NCI-H2196 treated with DMSO at 0.1 percent for 48 hours (cell line): Measurements from ENCODE around the gene CD22.

Experiments used
- DNase-seq: peaks from one replicate; lab custom pipeline; 2025; ENCODE audit not compliant: unreplicated experiment; lab: John Stamatoyannopoulos, UW

CD22 gene

DNA sequence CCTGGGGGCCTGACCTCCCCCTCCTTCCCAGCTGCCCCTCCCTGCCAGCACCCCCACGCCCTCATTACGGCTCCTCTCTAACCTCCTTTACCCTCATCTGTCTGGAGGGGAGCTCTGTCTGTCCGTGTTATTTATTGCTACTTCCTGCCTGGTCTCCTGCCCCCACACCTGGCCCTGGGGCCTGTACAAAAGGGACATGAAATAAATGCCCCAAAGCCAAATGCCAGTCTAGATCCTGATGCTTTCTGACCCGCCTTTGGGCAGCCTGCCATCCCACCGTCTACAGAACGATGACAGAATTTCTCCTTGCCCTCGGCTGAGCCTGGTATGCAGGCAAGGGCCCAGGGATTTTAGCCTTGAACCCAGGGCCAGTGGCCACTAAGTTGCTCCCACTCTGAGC, 15.4 kb upstream of the CD22 start:
- DNase-seq = no peak

GRCh38 chr19:35314031-35314430, 15.0 kb upstream of the CD22 start:
- DNase-seq = no peak

GRCh38 chr19:35314858-35315470, 14.0 kb upstream of the CD22 start:
- no peak for DNase-seq

DNA sequence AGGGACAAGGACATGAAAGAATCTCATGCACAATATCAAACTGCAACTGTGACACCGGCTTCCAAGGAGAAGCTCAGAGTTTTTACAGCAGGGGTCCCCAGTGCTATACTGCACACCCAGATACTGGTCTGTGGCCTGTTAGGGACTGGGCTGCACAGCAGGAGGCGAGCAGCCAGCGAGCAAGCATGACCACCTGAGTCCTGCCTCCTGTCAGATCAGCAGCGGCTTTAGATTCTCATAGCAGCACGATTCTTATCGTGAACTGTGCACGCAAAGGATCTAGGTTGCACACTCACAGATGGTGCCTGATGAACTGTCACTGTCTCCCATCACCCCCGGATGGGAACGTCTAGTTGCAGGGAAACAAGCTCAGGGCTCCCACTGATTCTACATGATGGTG, 13.1 kb upstream of the CD22 start:
- DNase-seq = no peak

GRCh38 chr19:35316560-35316959, 12.4 kb upstream of the CD22 start:
- DNase-seq = no peak

DNA sequence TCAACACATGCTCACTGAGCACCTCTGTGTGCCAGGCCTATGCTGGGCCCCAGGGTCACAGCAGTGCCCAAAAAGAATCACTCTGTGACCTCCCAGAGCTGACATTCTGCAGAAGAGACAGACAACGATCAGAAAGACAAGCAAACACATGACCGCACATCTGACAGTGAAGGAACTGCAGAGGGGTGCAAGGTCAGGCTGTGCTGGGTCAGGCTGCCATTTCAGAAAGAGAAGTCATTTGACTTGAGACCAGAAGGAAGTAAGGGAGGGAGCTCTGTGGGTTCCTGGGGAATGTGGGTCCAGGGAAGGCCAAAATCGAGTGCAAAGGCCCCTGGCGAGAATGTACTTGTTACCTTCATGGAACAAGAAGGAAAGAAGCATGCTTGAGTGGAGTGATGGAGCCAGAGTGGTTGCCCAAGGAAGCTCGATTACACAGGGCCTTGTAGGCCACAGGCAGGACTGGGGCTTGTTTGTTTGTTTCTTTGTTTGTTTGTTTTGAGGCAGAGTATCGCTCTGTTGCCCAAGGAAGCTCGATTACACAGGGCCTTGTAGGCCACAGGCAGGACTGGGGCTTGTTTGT, 11.4 kb upstream of the CD22 start:
- DNase-seq = no peak

- DNase-seq = no peak
Observed at GRCh38 chr19:35318679-35319448, 10.1 kb upstream of the CD22 start.

DNA sequence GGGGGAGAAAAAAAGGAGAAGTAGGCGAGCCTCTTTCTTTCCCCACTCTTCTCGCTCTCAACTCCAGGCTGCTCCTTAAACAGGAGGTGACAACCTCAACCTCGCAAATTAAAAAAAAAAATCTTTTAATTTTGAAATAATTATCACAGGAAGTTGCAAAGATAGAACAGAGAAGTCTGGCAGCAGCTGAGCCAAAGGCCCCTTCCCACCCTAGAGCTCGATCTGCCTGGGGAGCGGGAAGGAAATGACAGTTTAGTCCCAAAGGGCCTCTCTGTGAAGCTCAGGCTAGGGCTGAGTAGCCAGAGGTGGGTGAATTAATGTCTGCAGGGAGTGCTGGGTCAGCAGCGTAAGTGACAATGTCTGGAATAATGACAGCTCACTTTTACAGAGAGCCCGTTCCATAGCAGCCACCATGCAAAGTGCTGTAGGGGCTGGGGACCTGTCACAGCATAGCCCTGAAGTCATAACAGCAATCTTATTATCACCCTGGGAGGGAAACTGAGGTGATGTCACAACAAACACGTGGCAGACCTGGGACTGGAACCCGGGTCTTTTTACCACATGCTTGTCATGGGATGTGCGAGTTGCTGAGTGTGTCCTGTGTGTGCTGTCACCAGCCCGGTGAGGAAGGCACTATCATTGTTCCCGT, 8.8 kb upstream of the CD22 start:
- no peak for DNase-seq

DNA sequence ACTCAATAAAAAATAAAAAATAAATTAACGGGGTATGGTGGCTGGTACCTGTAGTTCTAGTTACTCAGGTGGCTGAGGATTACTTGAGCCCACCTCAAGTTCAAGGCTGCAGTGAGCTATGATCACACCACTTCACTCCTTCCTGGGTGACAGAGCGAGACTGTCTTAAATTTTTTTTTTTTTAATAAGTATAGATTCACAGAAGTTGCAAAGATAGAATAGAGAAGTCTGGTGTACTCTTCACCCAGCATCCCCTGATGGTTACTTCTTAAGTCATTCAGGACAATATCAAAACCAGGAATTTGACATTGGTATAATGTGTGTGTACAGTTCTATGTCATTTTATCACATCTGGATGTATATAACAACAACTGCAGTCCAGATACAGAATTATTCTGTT, 7.7 kb upstream of the CD22 start:
- DNase-seq = no peak

DNA sequence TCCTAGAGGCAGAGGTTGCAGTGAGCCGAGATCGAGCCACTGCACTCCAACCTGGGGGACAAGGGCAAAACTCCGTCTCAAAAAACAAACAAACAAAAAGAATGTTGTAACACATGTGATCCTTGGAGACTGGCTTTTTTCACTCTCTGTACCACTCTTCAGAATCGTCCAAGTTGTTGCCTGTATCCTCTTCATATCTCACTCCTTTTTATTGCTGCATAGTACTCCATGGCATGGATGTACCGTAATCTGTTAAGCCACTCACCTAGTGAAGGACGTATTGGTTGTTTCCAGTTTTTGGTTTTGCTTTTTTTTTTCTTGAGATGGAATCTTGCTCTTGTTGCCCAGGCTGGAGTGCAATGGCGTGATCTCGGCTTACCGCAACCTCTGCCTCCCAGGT, 7.0 kb upstream of the CD22 start:
- DNase-seq = no peak

- DNase-seq = no peak
Observed at GRCh38 chr19:35327642-35328041, 1.3 kb upstream of the CD22 start.

DNA sequence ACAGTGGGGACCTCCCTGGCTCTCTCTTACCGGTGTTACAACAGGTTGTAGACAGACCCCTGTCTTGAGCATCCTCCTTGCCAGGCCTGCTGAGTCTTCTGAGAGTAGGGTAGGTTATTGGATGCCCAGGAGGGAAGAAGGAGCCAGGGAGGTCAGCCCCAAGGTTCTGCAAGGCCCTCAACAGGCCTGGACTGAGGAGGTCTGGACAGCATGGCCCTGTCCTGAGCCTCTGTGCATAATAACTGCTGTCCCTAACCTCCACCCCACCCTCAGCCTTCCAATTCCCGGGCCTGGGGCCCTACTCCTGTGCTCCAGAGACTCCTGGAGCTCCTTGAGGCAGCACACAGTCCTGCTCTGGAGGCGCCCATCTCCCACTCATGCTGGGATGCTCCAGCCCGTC, 336 bp downstream of the CD22 start:
- DNase-seq = no peak

DNA sequence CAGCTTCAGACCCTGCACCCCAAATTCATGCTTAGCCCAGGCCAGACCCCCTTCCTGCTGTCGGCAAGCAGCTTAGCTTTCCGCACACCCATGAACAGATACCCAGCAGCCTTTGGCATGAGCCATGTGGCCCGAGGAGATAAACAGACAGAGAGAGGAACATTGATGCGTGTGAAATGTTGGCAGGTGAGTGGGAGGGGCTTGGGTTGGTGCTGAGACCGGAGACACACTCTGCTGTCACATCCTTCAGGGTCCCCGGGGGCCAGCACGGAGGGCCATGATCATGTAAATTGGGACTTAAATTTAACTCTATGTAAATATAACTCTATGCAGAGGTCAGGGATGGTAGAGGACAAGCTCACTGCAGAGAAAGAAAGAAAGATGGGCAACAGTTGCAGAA, 1.5 kb downstream of the CD22 start:
- no peak for DNase-seq

DNA sequence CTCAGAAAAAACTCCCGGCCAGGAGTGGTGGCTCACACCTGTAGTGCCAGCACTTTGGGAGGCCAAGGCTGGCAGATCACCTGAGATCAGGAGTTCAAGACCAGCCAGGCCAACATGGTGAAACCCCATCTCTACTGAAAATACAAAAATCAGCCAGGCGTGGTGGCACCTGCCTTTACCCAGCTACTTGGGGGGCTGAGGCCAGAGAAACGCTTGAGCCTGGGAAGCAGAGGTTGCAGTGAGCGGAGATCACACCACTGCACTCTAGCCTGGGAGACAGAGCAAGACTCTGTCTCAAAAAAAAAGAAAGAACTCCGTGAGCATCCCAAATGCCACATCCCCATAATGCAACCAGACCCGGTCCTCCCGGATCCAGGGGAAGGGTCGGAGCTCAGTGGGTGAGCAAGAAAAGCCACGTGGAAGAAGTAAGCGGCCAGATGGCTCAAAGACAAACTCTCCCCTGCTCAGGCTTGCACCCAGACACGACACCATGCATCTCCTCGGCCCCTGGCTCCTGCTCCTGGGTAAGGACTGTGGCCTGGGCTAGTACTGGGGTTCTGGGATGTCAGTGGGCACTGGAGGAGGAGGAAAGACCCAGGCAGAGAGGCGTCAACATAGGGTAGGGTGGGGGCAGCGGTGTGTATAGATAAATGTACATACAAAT, 2.7 kb downstream of the CD22 start:
- no peak for DNase-seq

- DNase-seq = no peak
Observed at GRCh38 chr19:35332817-35333216, 3.8 kb downstream of the CD22 start.

- DNase-seq = no peak
Observed at GRCh38 chr19:35334144-35334753, 5.3 kb downstream of the CD22 start.

DNA sequence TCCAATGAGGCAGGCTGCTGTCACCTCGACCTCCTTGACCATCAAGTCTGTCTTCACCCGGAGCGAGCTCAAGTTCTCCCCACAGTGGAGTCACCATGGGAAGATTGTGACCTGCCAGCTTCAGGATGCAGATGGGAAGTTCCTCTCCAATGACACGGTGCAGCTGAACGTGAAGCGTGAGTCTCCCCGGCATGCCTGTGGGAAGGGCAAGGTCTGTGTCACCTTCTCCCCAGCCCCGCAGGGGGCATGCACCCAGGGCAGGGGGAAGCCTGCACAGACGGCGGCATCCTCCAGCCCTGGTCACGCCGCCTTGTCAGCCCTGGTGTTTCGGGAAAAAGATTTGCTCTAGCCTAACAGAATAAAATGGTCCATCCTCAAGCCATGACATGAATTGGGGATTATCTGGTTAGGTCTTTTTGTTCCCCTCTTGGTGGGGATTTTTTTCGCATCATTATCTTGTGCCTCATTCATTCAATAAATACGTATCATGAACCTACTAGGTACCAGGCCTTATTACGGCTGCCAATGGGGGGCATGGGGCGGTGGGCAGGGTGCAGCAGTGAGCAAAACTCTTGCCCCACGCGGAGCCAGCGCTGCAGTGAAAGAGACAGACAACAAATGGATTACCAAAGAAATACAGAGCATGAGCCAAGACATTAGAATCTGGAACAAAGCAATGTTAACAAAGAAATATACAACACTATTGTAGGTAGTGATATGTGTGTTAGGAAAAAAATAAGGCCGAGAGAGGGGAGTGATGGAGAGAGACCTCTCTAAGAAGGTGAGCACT, 7.4 kb downstream of the CD22 start:
- DNase-seq = no peak

DNA sequence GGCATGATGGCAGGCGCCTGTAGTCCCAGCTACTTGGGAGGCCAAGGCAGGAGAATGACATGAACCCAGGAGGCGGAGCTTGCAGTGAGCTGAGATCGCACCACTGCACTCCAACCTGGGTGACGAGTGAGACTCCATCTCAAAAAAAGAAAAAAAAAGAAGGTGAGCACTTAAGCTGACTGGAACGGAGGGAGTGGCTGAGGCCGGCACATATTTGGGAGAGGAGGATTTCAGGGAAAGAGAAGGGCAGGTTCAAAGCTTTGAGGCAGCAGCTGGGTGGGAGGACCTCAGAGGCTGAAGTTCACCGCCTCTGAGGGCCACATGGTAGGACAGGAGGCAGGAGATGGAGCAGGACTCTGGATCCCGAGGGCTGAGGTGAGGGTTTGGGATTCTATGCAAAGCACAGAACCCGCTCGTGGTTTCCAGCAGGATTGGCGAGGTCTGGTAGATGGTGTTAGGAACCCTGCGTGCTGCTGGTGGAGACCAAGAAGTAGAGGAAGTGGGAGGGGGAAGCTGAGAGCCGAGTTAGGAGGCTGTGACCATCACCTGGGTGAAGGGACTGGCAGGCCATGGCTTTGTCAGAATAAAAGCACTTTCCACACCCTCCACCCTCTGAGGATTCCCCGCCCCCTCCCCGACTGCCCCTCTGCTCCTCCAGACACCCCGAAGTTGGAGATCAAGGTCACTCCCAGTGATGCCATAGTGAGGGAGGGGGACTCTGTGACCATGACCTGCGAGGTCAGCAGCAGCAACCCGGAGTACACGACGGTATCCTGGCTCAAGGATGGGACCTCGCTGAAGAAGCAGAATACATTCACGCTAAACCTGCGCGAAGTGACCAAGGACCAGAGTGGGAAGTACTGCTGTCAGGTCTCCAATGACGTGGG, 8.4 kb downstream of the CD22 start:
- DNase-seq = no peak

- DNase-seq = no peak
Observed at GRCh38 chr19:35337984-35338296, 9.0 kb downstream of the CD22 start.

GRCh38 chr19:35340431-35340830, 11.4 kb downstream of the CD22 start:
- DNase-seq = no peak
